ENCODE results near the gene SYK. TPM values are rescaled to one million over a fixed set of nuclear protein-coding genes. Genes with fewer than 3 reads are reported as not detected.

SYK gene
- total RNA-seq, 1 experiment from 2014 or later, result 5.9 TPM

DNA sequence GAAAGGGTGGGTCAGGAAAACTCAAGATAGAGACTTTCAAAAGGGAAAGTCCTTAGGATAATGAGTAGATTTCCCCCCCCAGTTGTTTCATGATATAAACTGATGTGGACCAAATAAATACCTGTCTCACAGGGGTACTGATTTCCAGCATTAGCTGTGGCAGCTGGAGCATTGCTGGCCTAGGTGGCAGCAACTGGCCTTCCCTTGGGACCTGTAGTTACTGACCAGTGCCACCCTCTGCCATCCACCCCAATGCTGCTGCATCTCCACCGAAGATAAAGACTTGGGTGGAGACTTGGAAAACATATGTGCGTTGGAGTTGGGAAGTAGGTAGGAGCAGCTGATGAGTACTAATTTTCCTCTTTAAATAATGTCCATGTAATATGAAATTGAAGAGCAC, 71.8 kb downstream of the SYK start:
- intact Hi-C loops (cut with micrococcal nuclease), result loop anchor here (5.0 to 10.0 kb wide), 4 partner anchors 101 to 1279 kb away; no protein-coding TSS in a partner anchor
- CTCF ChIA-PET, result interaction anchor here (0.6 to 2.6 kb wide), 8 partner anchors 18 to 1275 kb away, joined by 3 to 10 read pairs (median 3); no protein-coding TSS in a partner anchor
- BruUV-seq (replicated peaks), result no TSS peak
- H3K27ac Mint-ChIP-seq (ENCODE audit: low read depth, unreplicated experiment), result no peak overlapping the region
- peaks cover 6% of the 10 kb centered on the region for H3K36me3 Mint-ChIP-seq (ENCODE audit: insufficient read depth, unreplicated experiment)
- no peak for DNase-seq (ENCODE audit: unreplicated experiment)
- TF ChIP-seq, protein P1, sequence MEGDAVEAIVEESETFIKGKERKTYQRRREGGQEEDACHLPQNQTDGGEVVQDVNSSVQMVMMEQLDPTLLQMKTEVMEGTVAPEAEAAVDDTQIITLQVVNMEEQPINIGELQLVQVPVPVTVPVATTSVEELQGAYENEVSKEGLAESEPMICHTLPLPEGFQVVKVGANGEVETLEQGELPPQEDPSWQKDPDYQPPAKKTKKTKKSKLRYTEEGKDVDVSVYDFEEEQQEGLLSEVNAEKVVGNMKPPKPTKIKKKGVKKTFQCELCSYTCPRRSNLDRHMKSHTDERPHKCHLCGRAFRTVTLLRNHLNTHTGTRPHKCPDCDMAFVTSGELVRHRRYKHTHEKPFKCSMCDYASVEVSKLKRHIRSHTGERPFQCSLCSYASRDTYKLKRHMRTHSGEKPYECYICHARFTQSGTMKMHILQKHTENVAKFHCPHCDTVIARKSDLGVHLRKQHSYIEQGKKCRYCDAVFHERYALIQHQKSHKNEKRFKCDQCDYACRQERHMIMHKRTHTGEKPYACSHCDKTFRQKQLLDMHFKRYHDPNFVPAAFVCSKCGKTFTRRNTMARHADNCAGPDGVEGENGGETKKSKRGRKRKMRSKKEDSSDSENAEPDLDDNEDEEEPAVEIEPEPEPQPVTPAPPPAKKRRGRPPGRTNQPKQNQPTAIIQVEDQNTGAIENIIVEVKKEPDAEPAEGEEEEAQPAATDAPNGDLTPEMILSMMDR (IDR thresholded peaks at IDR 0.05; ENCODE audit: unreplicated experiment), result no peak
- no peaks in the 10 kb centered on the region for H3K9me3 Mint-ChIP-seq (ENCODE audit: unreplicated experiment)
- H3K27me3 Mint-ChIP-seq (ENCODE audit: insufficient read depth, unreplicated experiment), result no peaks in the 10 kb centered on the region
- POLR2A ChIA-PET, result interaction anchor here (0.6 kb wide), 1 partner anchor 1241 kb away, joined by 3 read pairs; no protein-coding TSS in a partner anchor
- H3K4me3 Mint-ChIP-seq (ENCODE audit: unreplicated experiment), result no peak overlapping the region
- no peaks in the 10 kb centered on the region for H3K4me1 Mint-ChIP-seq (ENCODE audit: insufficient read depth, unreplicated experiment)

DNA sequence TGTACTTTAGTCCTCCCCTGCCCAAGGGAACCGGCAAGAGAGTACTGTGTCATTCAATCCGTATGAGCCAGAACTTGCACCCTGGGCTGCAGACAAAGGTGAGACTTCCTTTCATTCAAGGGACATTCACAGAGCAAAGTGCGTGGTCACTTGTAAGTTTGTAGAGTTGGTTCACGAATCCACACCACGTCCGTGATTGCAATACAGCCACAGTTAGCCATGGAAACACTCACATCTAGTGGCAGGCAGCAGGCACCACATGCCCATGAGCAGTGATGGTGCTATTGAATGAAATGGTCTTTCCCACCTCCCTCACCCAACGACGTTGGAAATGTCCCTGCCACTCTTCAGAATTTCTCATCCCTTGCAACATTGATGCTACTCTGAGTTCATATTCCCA, 72.6 kb downstream of the SYK start:
- TF ChIP-seq, protein P1 (IDR thresholded peaks at IDR 0.05; ENCODE audit: unreplicated experiment), result no peak

DNA sequence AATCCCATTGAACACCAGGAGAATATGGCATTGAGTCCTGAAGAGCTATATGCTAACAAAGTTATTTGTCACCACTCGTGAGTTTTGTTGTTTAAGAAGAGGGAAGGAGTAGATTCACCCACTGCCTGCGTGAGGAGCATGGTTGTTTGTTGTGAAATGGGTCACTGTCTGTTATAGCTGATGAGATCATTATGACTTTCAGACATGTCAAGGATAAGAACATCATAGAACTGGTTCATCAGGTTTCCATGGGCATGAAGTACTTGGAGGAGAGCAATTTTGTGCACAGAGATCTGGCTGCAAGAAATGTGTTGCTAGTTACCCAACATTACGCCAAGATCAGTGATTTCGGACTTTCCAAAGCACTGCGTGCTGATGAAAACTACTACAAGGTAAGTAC, 76.9 kb downstream of the SYK start:
- TF ChIP-seq, protein P1 (IDR thresholded peaks at IDR 0.05; ENCODE audit: unreplicated experiment), result no peak
- no peak for DNase-seq (ENCODE audit: unreplicated experiment)
- H3K4me1 Mint-ChIP-seq (ENCODE audit: insufficient read depth, unreplicated experiment), result no peaks in the 10 kb centered on the region
- POLR2A ChIA-PET, result interaction anchor here (0.7 kb wide), 1 partner anchor 15 kb away, joined by 3 read pairs; no protein-coding TSS in a partner anchor
- H3K4me3 Mint-ChIP-seq (ENCODE audit: unreplicated experiment), result no peak overlapping the region
- no TSS peak for BruUV-seq (replicated peaks)
- peaks cover 6% of the 10 kb centered on the region for H3K36me3 Mint-ChIP-seq (ENCODE audit: insufficient read depth, unreplicated experiment)
- no peak overlapping the region for H3K27ac Mint-ChIP-seq (ENCODE audit: low read depth, unreplicated experiment)
- CTCF ChIA-PET, result interaction anchor here (0.6 kb wide), 1 partner anchor 849 kb away, joined by 3 read pairs; no protein-coding TSS in a partner anchor
- no peaks in the 10 kb centered on the region for H3K9me3 Mint-ChIP-seq (ENCODE audit: unreplicated experiment)
- intact Hi-C loops (cut with micrococcal nuclease), result loop anchor here (10.0 kb wide), 2 partner anchors 734 to 1284 kb away; no protein-coding TSS in a partner anchor
- no peaks in the 10 kb centered on the region for H3K27me3 Mint-ChIP-seq (ENCODE audit: insufficient read depth, unreplicated experiment)

More for the DNA sequence above, 72.6 kb downstream of the SYK start:
- DNase-seq (ENCODE audit: unreplicated experiment), result no peak
- no peak overlapping the region for H3K4me3 Mint-ChIP-seq (ENCODE audit: unreplicated experiment)
- BruUV-seq (replicated peaks), result no TSS peak
- H3K9me3 Mint-ChIP-seq (ENCODE audit: unreplicated experiment), result no peaks in the 10 kb centered on the region
- intact Hi-C loops (cut with micrococcal nuclease), result loop anchor here (5.0 to 10.0 kb wide), 4 partner anchors 102 to 1279 kb away; no protein-coding TSS in a partner anchor
- no peaks in the 10 kb centered on the region for H3K4me1 Mint-ChIP-seq (ENCODE audit: insufficient read depth, unreplicated experiment)
- no peak overlapping the region for H3K27ac Mint-ChIP-seq (ENCODE audit: low read depth, unreplicated experiment)
- H3K36me3 Mint-ChIP-seq (ENCODE audit: insufficient read depth, unreplicated experiment), result peaks cover 6% of the 10 kb centered on the region
- POLR2A ChIA-PET, result interaction anchor here (0.6 kb wide), 1 partner anchor 1242 kb away, joined by 3 read pairs; no protein-coding TSS in a partner anchor
- CTCF ChIA-PET, result interaction anchor here (0.6 to 2.6 kb wide), 7 partner anchors 17 to 1276 kb away, joined by 3 to 10 read pairs (median 4); no protein-coding TSS in a partner anchor
- no peaks in the 10 kb centered on the region for H3K27me3 Mint-ChIP-seq (ENCODE audit: insufficient read depth, unreplicated experiment)

DNA sequence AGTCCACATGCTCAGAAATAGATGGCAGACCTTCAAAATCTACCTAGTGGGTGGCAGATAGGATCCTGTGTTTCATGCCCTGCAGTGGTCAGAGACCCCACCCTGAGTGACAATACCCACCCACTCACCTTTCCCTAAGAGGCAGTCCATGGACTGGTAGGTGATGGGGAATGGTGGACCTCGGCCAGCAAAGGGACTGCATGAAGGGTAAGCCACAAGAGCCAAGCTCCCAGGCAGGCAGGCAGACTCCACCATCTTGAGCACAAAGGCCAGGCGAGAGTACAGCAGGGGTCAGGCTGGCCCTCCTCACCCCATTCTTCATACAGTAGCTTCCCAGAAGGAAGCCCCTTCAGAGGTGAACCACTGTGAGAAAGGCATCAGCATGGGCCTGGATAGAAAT, 78.4 kb downstream of the SYK start:
- intact Hi-C loops (cut with micrococcal nuclease), result no loop called here
- Mint-ChIP-seq H3K4me1 (ENCODE audit: insufficient read depth, unreplicated experiment) (no peaks in the 10 kb centered on the region), H3K36me3 (ENCODE audit: insufficient read depth, unreplicated experiment) (no peaks in the 10 kb centered on the region), H3K27ac (ENCODE audit: low read depth, unreplicated experiment) (no peak overlapping the region), H3K4me3 (ENCODE audit: unreplicated experiment) (no peak overlapping the region), H3K27me3 (ENCODE audit: insufficient read depth, unreplicated experiment) (no peaks in the 10 kb centered on the region), H3K9me3 (ENCODE audit: unreplicated experiment) (no peaks in the 10 kb centered on the region)
- TF ChIP-seq, protein P1 (IDR thresholded peaks at IDR 0.05; ENCODE audit: unreplicated experiment), result no peak
- BruUV-seq (replicated peaks), result no TSS peak
- CTCF ChIA-PET, result interaction anchor here (0.6 to 1.1 kb wide), 3 partner anchors 10 to 1320 kb away, joined by 3 to 8 read pairs (median 3); no protein-coding TSS in a partner anchor
- DNase-seq (ENCODE audit: unreplicated experiment), result no peak
- POLR2A ChIA-PET, result no interaction called here

Measured in MCF 10A (cell line).